ENCODE results near the gene NMRK2.
"Not testable (repeated sequence)": the region's sequence is repeated elsewhere in the genome, so short reads cannot be mapped to it uniquely, and the experiment has no call there.

DNA sequence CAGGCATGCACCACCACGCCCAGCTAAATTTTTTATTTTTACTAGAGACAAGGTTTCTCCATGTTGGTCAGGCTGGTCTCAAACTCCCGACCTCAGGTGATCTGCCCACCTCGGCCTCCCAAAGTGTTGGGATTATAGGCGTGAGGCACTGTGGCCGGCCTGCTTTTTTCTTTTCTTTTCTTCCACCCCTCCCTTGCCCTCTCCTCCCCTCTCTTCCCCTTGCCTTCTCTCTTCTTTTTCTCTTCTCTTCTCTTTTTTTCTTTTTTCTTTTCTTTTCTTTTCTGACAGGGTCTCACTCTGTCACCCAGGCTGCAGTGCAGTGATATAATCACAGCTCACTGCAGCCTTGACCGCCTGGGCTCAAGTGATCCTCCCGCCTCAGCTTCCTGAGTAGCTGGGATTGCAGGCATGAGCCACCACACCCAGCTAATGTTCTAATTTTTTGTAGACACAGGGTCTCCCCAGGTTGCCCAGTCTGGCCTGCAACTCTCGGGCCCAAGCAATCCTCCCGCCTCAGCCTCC is 19.9 kb downstream of the NMRK2 start:
- TF ChIP-seq, protein P1, sequence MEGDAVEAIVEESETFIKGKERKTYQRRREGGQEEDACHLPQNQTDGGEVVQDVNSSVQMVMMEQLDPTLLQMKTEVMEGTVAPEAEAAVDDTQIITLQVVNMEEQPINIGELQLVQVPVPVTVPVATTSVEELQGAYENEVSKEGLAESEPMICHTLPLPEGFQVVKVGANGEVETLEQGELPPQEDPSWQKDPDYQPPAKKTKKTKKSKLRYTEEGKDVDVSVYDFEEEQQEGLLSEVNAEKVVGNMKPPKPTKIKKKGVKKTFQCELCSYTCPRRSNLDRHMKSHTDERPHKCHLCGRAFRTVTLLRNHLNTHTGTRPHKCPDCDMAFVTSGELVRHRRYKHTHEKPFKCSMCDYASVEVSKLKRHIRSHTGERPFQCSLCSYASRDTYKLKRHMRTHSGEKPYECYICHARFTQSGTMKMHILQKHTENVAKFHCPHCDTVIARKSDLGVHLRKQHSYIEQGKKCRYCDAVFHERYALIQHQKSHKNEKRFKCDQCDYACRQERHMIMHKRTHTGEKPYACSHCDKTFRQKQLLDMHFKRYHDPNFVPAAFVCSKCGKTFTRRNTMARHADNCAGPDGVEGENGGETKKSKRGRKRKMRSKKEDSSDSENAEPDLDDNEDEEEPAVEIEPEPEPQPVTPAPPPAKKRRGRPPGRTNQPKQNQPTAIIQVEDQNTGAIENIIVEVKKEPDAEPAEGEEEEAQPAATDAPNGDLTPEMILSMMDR (IDR thresholded peaks at IDR 0.05; ENCODE audit: low read depth, low read length, poor library complexity, severe bottlenecking) = not testable (repeated sequence)
- TF ChIP-seq EZH2phosphoT487 (IDR thresholded peaks at IDR 0.05; ENCODE audit: borderline replicate concordance, low read length) = not testable (repeated sequence)

All from DOHH2 (cell line).